ENCODE measurements around the gene TCF7L2.

- TF ChIP-seq CTCF (IDR thresholded peaks at IDR 0.05): no peak
- no peak for TF ChIP-seq EP300 (IDR thresholded peaks at IDR 0.05)
- no peak for TF ChIP-seq POLR2A (IDR thresholded peaks at IDR 0.05)
Observed at GRCh38 chr10:112990271-112990670, 40.2 kb downstream of the TCF7L2 start.

Measured in tibial nerve (tissue), 4 donors.